Neuronal stem cell (in vitro differentiated cells): ENCODE results near the gene MAP3K3. TPM values are rescaled to one million over a fixed set of nuclear protein-coding genes. Genes with fewer than 3 reads are reported as not detected.

Experiments used
- small RNA-seq: library from polyadenylated mRNA; stranded (forward); fragments of <200 nt; extraction: miRNeasy Mini kit (QIAGEN cat#:217004); gene quantifications from one replicate; pipeline ENCODE3, GENCODE V24; 2013; ENCODE audit not compliant: insufficient read depth

The MAP3K3 gene

Small RNAs within 50 kb of the gene (small RNA-seq; reads per million reads assigned to genes)
- not detected for gene RNU6-288P
